ENCODE data around the gene PSEN2.

DNA sequence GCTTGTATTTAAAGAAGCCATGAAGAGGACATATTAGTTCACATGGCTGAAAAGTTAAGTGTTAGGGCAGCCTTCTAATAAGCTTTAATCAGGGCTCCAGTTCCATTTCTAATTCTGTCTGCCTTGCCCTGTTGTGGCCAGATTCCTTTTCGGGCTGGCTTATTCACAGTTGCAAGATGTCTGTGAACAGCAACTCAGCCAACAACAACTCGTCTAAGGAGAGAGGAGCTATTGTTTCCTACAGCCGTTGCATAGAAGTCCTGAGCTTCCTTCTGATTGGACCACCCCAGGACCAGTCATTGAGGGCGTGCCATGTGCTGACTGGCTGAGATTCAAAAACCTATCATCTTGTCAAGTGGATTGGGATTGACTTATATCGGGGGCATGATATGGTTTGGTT is 51.1 kb downstream of the PSEN2 start:
- TF ChIP-seq CTCF (IDR thresholded peaks at IDR 0.05; ENCODE audit: insufficient read depth, low read length) (no peak), POLR2AphosphoS5 (IDR thresholded peaks at IDR 0.05; ENCODE audit: low read depth) (no peak)
